Ishikawa (cell line): ENCODE results near the gene VWCE.

Experiments used
- CEBPB ChIP-seq: IDR thresholded peaks from 2 replicates; pipeline ENCODE4 v1.6.1; 2012
- CREB1 ChIP-seq: IDR thresholded peaks from 2 replicates; pipeline ENCODE4 v1.6.1; 2012; ENCODE audit warnings: low read depth
- TAF1 ChIP-seq: IDR thresholded peaks from 2 replicates; pipeline ENCODE4 v1.6.1; 2012; ENCODE audit warnings: low read depth, mild to moderate bottlenecking

DNA sequence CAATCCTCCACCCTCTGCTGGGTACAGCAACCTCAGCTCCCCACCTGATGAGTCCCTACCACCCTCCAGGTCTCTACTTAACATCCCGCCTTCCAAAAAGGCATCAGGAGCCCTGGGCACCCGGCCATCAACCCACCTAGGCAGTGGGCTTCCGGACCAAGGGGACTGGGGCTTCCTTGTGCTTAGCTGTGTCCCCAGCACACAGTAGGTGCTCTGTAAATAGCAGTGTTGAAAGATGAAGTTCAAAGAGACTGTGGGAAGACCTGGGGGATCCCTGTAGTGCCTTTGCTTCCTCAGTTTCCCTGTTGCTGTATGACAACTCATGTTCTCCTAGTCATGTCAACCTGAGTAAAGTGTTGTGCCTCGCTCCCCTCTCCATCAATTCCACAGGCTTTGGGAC lies 21.0 kb downstream of the VWCE start:
- TF ChIP-seq CREB1 (no peak), TAF1 (no peak), CEBPB (no peak)
